Liver (tissue), 9 donors: ENCODE data around the gene SAXO2. TPM values are rescaled to one million over a fixed set of nuclear protein-coding genes. Genes with fewer than 3 reads are reported as not detected.
"Not testable (repeated sequence)": the region's sequence is repeated elsewhere in the genome, so short reads cannot be mapped to it uniquely, and the experiment has no call there.

Source experiments
- DNase-seq: peaks from one replicate; pipeline ENCODE4 v3.0.0-alpha.2; 2017; ENCODE audit warnings: low spot score
- H3K27ac ChIP-seq, 2 donors: one replicate each; pipeline ENCODE4 v1.7.0; 2013; ENCODE audit warnings: inconsistent platforms in 2 of 2, low read length in 2 of 2, control low read depth in 1 of 2, low read depth in 1 of 2, mild to moderate bottlenecking in 1 of 2
- H3K27me3 ChIP-seq, 4 donors: one replicate each; pipeline versions ENCODE4 v1.6.1 to v1.7.0; 2013; ENCODE audit warnings: low read length in 3 of 4, inconsistent platforms in 1 of 4, mild to moderate bottlenecking in 1 of 4, moderate library complexity in 1 of 4; ENCODE audit not compliant: control insufficient read depth in 4 of 4, insufficient read depth in 4 of 4
- H3K36me3 ChIP-seq, 4 donors: one replicate each; pipeline versions ENCODE4 v1.6.1 to v1.7.0; 2013; ENCODE audit warnings: low read length in 3 of 4, mild to moderate bottlenecking in 3 of 4, low read depth in 1 of 4, moderate library complexity in 1 of 4; ENCODE audit not compliant: control insufficient read depth in 4 of 4, insufficient read depth in 3 of 4
- H3K4me1 ChIP-seq, 4 donors: one replicate each; pipeline versions ENCODE4 v1.6.1 to v1.7.0; 2013; ENCODE audit warnings: low read length in 3 of 4, mild to moderate bottlenecking in 3 of 4, moderate library complexity in 1 of 4; ENCODE audit not compliant: control insufficient read depth in 4 of 4, insufficient read depth in 4 of 4
- H3K4me3 ChIP-seq, 3 donors: one replicate each; pipeline versions ENCODE4 v1.6.1 to v1.7.0; 2013; ENCODE audit warnings: low read length in 3 of 3, control low read depth in 1 of 3, low read depth in 1 of 3, mild to moderate bottlenecking in 1 of 3
- H3K9ac ChIP-seq, 2 donors: one replicate each; pipeline ENCODE4 v1.7.0; 2013; ENCODE audit warnings: low read length in 2 of 2, mild to moderate bottlenecking in 2 of 2, moderate library complexity in 2 of 2, control low read depth in 1 of 2, low read depth in 1 of 2
- H3K9me3 ChIP-seq, 4 donors: one replicate each; pipeline versions ENCODE4 v1.6.1 to v1.7.0; 2013; ENCODE audit warnings: low read length in 3 of 4; ENCODE audit not compliant: control insufficient read depth in 4 of 4
- EGR1 ChIP-seq, 2 donors: IDR thresholded peaks; 2 replicates each; pipeline ENCODE4 v1.6.1; 2016 to 2018; ENCODE audit warnings: antibody characterized with exemption in 2 of 2, low read depth in 2 of 2
- FOXA2 ChIP-seq: IDR thresholded peaks from 2 replicates; pipeline ENCODE4 v1.6.1; 2016; ENCODE audit warnings: antibody characterized with exemption
- GABPA ChIP-seq, 2 donors: IDR thresholded peaks in 1 of 2; conservative IDR thresholded peaks in 1 of 2; 2 replicates each; pipeline ENCODE4 v1.6.1; 2016; ENCODE audit warnings: antibody characterized with exemption in 2 of 2, mild to moderate bottlenecking in 1 of 2, moderate library complexity in 1 of 2
- HNF4A ChIP-seq, 2 donors: conservative IDR thresholded peaks; 2 replicates each; pipeline ENCODE4 v1.6.1; 2016; ENCODE audit warnings: antibody characterized with exemption in 2 of 2, mild to moderate bottlenecking in 2 of 2
- JUND ChIP-seq, 2 donors: IDR thresholded peaks; 2 replicates each; pipeline ENCODE4 v1.6.1; 2016; ENCODE audit warnings: antibody characterized with exemption in 2 of 2
- NR2F2 ChIP-seq: IDR thresholded peaks from 2 replicates; pipeline ENCODE4 v1.6.1; 2016; ENCODE audit warnings: antibody characterized with exemption
- RAD21 ChIP-seq, 2 donors: IDR thresholded peaks; 2 replicates each; pipeline ENCODE4 v1.6.1; 2016; ENCODE audit warnings: antibody characterized with exemption in 2 of 2, mild to moderate bottlenecking in 2 of 2
- RXRA ChIP-seq, 2 donors: IDR thresholded peaks; 2 replicates each; pipeline ENCODE4 v1.6.1; 2017 to 2018; ENCODE audit warnings: antibody characterized with exemption in 2 of 2, mild to moderate bottlenecking in 1 of 2
- SP1 ChIP-seq: IDR thresholded peaks from 2 replicates; pipeline ENCODE4 v1.6.1; 2018; ENCODE audit warnings: antibody characterized with exemption, mild to moderate bottlenecking
- YY1 ChIP-seq: IDR thresholded peaks from 2 replicates; pipeline ENCODE4 v1.6.1; 2016; ENCODE audit warnings: antibody characterized with exemption, mild to moderate bottlenecking
- WGBS: extraction: QIAGEN DNeasy Blood & Tissue Kit; methylation state at CpG from one replicate; pipeline ENCODE4 v1.1.7; 2013; 5-methylcytosine and 5-hydroxymethylcytosine counted together
- polyA plus RNA-seq, 2 donors: library from polyadenylated mRNA; stranded (reverse) in 1 of 2; unstranded in 1 of 2; fragments of 200-250 nt in 1 of 2; fragments of >200 nt in 1 of 2; fragmentation: Nextera tagmentation in 1 of 2; extraction: Ambion mirVana in 1 of 2; gene quantifications; one replicate each; pipeline versions ENCODE4 v1.2.1 to v1.2.3, GENCODE V29; 2013 to 2015
- total RNA-seq, 2 donors: library from RNA; depleted of rRNA; stranded (reverse); fragments of >200 nt; gene quantifications; one replicate each; pipeline ENCODE4 v1.2.3, GENCODE V29; 2014
- TF ChIP-seq, protein P1 (sequence below): fragments of 150-350 bp; IDR thresholded peaks from 2 replicates; pipeline ENCODE4 v1.5.1; 2017; ENCODE audit warnings: improper control_type of control experiment, low read depth, low read length; ENCODE audit not compliant: missing input control
- TF ChIP-seq, protein P2 (sequence below): IDR thresholded peaks from 2 replicates; pipeline ENCODE4 v1.6.1; 2016; ENCODE audit warnings: antibody characterized with exemption
- TF ChIP-seq, protein P3 (sequence below): IDR thresholded peaks from 2 replicates; pipeline ENCODE4 v1.6.1; 2016; ENCODE audit warnings: antibody characterized with exemption
- TF ChIP-seq, protein P4 (sequence below): IDR thresholded peaks from 2 replicates; pipeline ENCODE4 v1.6.1; 2016; ENCODE audit warnings: antibody characterized with exemption, mild to moderate bottlenecking
- donor health status: healthy.
- donor health status: healthy.
- donor health status: healthy.
- donor health status: healthy.
- donor health status: healthy.

The SAXO2 gene
- total and polyA plus RNA-seq, 4 donors: 0.28 to 1.4 (median 0.43) TPM

DNA sequence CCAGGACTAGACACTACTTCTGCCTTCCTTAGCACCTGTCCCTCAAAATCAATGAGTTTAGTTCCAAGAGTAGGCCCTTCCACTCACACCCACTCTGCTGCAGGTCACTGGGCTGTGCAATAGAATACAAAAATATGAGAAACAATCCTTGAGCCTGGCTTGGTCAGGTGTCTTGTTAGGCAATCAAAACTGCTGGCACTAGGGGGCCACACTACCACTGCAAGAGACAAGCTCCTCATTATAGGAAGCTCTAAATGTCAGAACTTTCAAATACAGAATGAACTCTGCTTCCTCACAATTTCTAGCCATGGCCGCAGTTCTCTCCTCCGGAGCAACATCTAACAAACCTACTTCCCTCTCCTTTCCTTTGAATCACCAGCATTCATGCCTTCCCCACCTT is 41.1 kb upstream of the SAXO2 start:
- H3K9me3 ChIP-seq, H3K9ac ChIP-seq, H3K36me3 ChIP-seq, H3K27me3 ChIP-seq, H3K4me1 ChIP-seq, H3K4me3 ChIP-seq, H3K27ac ChIP-seq, DNase-seq: not testable (repeated sequence)
- TF ChIP-seq RAD21 (IDR thresholded peaks at IDR 0.05): peak; percentile 50 to 61
- TF ChIP-seq, protein P1, sequence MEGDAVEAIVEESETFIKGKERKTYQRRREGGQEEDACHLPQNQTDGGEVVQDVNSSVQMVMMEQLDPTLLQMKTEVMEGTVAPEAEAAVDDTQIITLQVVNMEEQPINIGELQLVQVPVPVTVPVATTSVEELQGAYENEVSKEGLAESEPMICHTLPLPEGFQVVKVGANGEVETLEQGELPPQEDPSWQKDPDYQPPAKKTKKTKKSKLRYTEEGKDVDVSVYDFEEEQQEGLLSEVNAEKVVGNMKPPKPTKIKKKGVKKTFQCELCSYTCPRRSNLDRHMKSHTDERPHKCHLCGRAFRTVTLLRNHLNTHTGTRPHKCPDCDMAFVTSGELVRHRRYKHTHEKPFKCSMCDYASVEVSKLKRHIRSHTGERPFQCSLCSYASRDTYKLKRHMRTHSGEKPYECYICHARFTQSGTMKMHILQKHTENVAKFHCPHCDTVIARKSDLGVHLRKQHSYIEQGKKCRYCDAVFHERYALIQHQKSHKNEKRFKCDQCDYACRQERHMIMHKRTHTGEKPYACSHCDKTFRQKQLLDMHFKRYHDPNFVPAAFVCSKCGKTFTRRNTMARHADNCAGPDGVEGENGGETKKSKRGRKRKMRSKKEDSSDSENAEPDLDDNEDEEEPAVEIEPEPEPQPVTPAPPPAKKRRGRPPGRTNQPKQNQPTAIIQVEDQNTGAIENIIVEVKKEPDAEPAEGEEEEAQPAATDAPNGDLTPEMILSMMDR: peak; percentile 10
- WGBS: 75% methylated on average over 2 of the region's 2 CpGs

DNA sequence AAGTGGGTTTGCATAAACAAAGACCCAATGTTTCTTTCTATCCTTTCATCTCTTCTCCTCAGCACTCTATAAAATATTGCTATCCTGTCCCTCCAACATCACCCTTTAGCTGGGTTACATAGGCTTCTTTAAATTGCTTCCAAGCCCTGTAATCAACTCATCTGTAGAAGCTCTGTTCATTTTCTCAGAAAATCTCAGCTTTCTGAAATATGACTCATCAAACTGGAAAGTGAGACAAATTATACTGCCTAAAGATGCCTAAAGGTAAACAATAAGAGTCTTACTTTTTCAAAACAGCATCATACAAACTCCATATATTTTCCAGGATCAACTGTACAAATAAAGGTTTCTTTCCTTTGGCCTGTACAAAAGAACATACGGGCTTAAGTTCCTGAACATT is 33.9 kb upstream of the SAXO2 start:
- Histone ChIP-seq H3K9ac (no peak overlapping the region), H3K4me3 (no peak overlapping the region), H3K9me3 (no peaks in the 10 kb centered on the region), H3K27ac (no peak overlapping the region), H3K27me3 (no peaks in the 10 kb centered on the region), H3K4me1 (no peaks in the 10 kb centered on the region), H3K36me3 (peaks cover 3 to 15% (median 13%) of the 10 kb centered on the region in 4 donors)
- DNase-seq: no peak
- TF ChIP-seq SP1: no peak
- TF ChIP-seq FOXA2: no peak
- no peak for TF ChIP-seq NR2F2
- TF ChIP-seq, protein P1: no peak
- no peak for TF ChIP-seq HNF4A (conservative IDR thresholded peaks at IDR 0.05)
- TF ChIP-seq RAD21 (IDR thresholded peaks at IDR 0.05): no peak
- TF ChIP-seq EGR1 (IDR thresholded peaks at IDR 0.05; ENCODE audit: low read depth in 2 of 2): no peak
- TF ChIP-seq, protein P2, sequence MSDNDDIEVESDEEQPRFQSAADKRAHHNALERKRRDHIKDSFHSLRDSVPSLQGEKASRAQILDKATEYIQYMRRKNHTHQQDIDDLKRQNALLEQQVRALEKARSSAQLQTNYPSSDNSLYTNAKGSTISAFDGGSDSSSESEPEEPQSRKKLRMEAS: no peak
- no peak for TF ChIP-seq YY1
- no peak for TF ChIP-seq JUND (IDR thresholded peaks at IDR 0.05)
- no peak for TF ChIP-seq RXRA (IDR thresholded peaks at IDR 0.05)
- 91% methylated on average over 1 of the region's 1 CpG for WGBS

DNA sequence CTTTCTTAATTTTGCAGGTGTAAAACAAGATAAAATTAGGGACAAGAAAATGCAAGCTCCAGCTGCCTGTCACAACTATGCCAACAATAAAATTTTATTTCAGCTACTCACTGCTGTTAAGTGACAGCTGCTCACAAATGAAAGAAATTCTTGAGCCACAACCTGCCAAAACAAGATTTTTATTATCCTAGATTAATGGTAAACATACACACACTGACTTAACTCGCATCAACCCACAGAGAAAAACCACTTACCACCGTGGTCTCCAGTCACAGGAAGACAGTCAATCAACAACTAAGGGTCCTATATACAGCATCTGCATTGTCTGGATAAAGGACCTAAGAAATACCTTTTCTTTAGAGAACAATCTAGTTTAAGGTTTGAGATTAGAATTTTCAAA is 31.4 kb upstream of the SAXO2 start:
- Histone ChIP-seq H3K27ac (no peak overlapping the region), H3K4me1 (no peaks in the 10 kb centered on the region), H3K9me3 (no peaks in the 10 kb centered on the region), H3K27me3 (no peaks in the 10 kb centered on the region), H3K9ac (no peak overlapping the region), H3K36me3 (peaks cover 1 to 15% (median 12%) of the 10 kb centered on the region in 4 donors), H3K4me3 (no peak overlapping the region)
- WGBS: 79% methylated on average over 2 of the region's 2 CpGs
- no peak for DNase-seq
- TF ChIP-seq, protein P1: no peak
- TF ChIP-seq GABPA (IDR thresholded peaks at IDR 0.05 in 1 of 2, conservative IDR thresholded peaks at IDR 0.05 in 1 of 2) (no peak), JUND (IDR thresholded peaks at IDR 0.05) (no peak), SP1 (no peak), FOXA2 (no peak), RXRA (IDR thresholded peaks at IDR 0.05) (no peak), HNF4A (conservative IDR thresholded peaks at IDR 0.05) (no peak)
- TF ChIP-seq, protein P3, sequence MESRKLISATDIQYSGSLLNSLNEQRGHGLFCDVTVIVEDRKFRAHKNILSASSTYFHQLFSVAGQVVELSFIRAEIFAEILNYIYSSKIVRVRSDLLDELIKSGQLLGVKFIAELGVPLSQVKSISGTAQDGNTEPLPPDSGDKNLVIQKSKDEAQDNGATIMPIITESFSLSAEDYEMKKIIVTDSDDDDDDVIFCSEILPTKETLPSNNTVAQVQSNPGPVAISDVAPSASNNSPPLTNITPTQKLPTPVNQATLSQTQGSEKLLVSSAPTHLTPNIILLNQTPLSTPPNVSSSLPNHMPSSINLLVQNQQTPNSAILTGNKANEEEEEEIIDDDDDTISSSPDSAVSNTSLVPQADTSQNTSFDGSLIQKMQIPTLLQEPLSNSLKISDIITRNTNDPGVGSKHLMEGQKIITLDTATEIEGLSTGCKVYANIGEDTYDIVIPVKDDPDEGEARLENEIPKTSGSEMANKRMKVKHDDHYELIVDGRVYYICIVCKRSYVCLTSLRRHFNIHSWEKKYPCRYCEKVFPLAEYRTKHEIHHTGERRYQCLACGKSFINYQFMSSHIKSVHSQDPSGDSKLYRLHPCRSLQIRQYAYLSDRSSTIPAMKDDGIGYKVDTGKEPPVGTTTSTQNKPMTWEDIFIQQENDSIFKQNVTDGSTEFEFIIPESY: no peak
- TF ChIP-seq, protein P2: no peak
- TF ChIP-seq, protein P4, sequence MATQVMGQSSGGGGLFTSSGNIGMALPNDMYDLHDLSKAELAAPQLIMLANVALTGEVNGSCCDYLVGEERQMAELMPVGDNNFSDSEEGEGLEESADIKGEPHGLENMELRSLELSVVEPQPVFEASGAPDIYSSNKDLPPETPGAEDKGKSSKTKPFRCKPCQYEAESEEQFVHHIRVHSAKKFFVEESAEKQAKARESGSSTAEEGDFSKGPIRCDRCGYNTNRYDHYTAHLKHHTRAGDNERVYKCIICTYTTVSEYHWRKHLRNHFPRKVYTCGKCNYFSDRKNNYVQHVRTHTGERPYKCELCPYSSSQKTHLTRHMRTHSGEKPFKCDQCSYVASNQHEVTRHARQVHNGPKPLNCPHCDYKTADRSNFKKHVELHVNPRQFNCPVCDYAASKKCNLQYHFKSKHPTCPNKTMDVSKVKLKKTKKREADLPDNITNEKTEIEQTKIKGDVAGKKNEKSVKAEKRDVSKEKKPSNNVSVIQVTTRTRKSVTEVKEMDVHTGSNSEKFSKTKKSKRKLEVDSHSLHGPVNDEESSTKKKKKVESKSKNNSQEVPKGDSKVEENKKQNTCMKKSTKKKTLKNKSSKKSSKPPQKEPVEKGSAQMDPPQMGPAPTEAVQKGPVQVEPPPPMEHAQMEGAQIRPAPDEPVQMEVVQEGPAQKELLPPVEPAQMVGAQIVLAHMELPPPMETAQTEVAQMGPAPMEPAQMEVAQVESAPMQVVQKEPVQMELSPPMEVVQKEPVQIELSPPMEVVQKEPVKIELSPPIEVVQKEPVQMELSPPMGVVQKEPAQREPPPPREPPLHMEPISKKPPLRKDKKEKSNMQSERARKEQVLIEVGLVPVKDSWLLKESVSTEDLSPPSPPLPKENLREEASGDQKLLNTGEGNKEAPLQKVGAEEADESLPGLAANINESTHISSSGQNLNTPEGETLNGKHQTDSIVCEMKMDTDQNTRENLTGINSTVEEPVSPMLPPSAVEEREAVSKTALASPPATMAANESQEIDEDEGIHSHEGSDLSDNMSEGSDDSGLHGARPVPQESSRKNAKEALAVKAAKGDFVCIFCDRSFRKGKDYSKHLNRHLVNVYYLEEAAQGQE: no peak
